ENCODE measurements around the gene AUH. TPM values are rescaled to one million over a fixed set of nuclear protein-coding genes. Genes with fewer than 3 reads are reported as not detected.

Gene AUH
- total RNA-seq, 1 donor from 2014 or later, result 14.0 TPM

GRCh38 chr9:91407580-91408318, 46.0 kb upstream of the AUH start:
- Mint-ChIP-seq H3K36me3 (ENCODE audit: low read depth) (peaks cover 15% of the 10 kb centered on the region), H3K4me3 (no peak overlapping the region), H3K27ac (no peak overlapping the region), H3K9me3 (no peaks in the 10 kb centered on the region), H3K4me1 (peaks cover 15% of the 10 kb centered on the region), H3K27me3 (no peaks in the 10 kb centered on the region)
- ATAC-seq (ENCODE audit: low read depth) (no peak), DNase-seq (no peak)
- intact Hi-C loops (cut with micrococcal nuclease), result no loop called here
- no peak for TF ChIP-seq CTCF (IDR thresholded peaks at IDR 0.05)
- ChIA-PET POLR2A (no interaction called here), CTCF (no interaction called here)

- Mint-ChIP-seq H3K36me3 (ENCODE audit: low read depth) (peaks cover 14% of the 10 kb centered on the region), H3K27me3 (peaks cover 4% of the 10 kb centered on the region), H3K27ac (no peak overlapping the region), H3K4me1 (peaks cover 3% of the 10 kb centered on the region), H3K4me3 (no peak overlapping the region), H3K9me3 (no peaks in the 10 kb centered on the region)
- no peak for ATAC-seq (ENCODE audit: low read depth)
- POLR2A ChIA-PET, result interaction anchor here (0.6 kb wide), 1 partner anchor 16 kb away, joined by 4 read pairs; no protein-coding TSS in a partner anchor
- CTCF ChIA-PET, result no interaction called here
- DNase-seq, result no peak
- intact Hi-C loops (cut with micrococcal nuclease), result no loop called here
- TF ChIP-seq CTCF (IDR thresholded peaks at IDR 0.05), result no peak
These were observed 43.8 kb upstream of the AUH start for GRCh38 chr9:91405343-91406077.

GRCh38 chr9:91403665-91404543, 42.2 kb upstream of the AUH start:
- Mint-ChIP-seq H3K27me3 (peaks cover 4% of the 10 kb centered on the region), H3K4me1 (peaks cover 3% of the 10 kb centered on the region), H3K4me3 (no peak overlapping the region), H3K9me3 (no peaks in the 10 kb centered on the region), H3K27ac (no peak overlapping the region), H3K36me3 (ENCODE audit: low read depth) (no peaks in the 10 kb centered on the region)
- TF ChIP-seq CTCF (IDR thresholded peaks at IDR 0.05), result no peak
- ChIA-PET POLR2A (no interaction called here), CTCF (no interaction called here)
- DNase-seq, result no peak
- intact Hi-C loops (cut with micrococcal nuclease), result no loop called here
- ATAC-seq (ENCODE audit: low read depth), result no peak

GRCh38 chr9:91398926-91399325, 37.2 kb upstream of the AUH start:
- POLR2A ChIA-PET, result no interaction called here
- Mint-ChIP-seq H3K4me1 (peaks cover 9% of the 10 kb centered on the region), H3K27ac (no peak overlapping the region), H3K9me3 (no peaks in the 10 kb centered on the region), H3K27me3 (peaks cover 4% of the 10 kb centered on the region), H3K36me3 (ENCODE audit: low read depth) (no peaks in the 10 kb centered on the region), H3K4me3 (no peak overlapping the region)
- DNase-seq (no peak), ATAC-seq (ENCODE audit: low read depth) (no peak)
- CTCF ChIA-PET, result no interaction called here
- TF ChIP-seq CTCF (IDR thresholded peaks at IDR 0.05), result no peak
- intact Hi-C loops (cut with micrococcal nuclease), result no loop called here

Data from activated B cell treated with CpG ODN at 0.5 μM for 24 hours (primary cell).